GM12874 (cell line): ENCODE measurements around the gene TMEM101.

ENCODE experiments used
- CTCF ChIP-seq: IDR thresholded peaks from 2 replicates; pipeline ENCODE4 v1.5.1; 2011; ENCODE audit warnings: low read depth, mild to moderate bottlenecking, control low read depth, low read length, moderate library complexity; ENCODE audit not compliant: insufficient read depth

TMEM101 gene

GRCh38 chr17:43982171-43982570 is 32.6 kb downstream of the TMEM101 start:
- TF ChIP-seq CTCF: no peak

GRCh38 chr17:43979671-43980070 is 35.1 kb downstream of the TMEM101 start:
- no peak for TF ChIP-seq CTCF

GRCh38 chr17:43979011-43979410 is 35.8 kb downstream of the TMEM101 start:
- no peak for TF ChIP-seq CTCF

- no peak for TF ChIP-seq CTCF
These were observed 36.7 kb downstream of the TMEM101 start for GRCh38 chr17:43978078-43978477.

GRCh38 chr17:43976963-43977837 is 37.6 kb downstream of the TMEM101 start:
- no peak for TF ChIP-seq CTCF

- no peak for TF ChIP-seq CTCF
These were observed 38.9 kb downstream of the TMEM101 start for GRCh38 chr17:43975898-43976297.

GRCh38 chr17:43974382-43975266 is 40.1 kb downstream of the TMEM101 start:
- no peak for TF ChIP-seq CTCF
